Endothelial cell (in vitro differentiated cells): Measurements from ENCODE around the gene FKBP14. TPM values are rescaled to one million over a fixed set of nuclear protein-coding genes. Genes with fewer than 3 reads are reported as not detected.

ENCODE experiments used
- DNase-seq: peaks from one replicate; pipeline ENCODE4 v3.0.0; 2021; ENCODE audit warnings: low spot score
- H3K27ac Mint-ChIP-seq: one replicate; pipeline ENCODE4 v1.8.0; 2021; ENCODE audit warnings: mixed read lengths, inconsistent platforms; ENCODE audit not compliant: unreplicated experiment
- H3K27me3 Mint-ChIP-seq: one replicate; pipeline ENCODE4 v1.8.0; 2021; ENCODE audit warnings: mild to moderate bottlenecking, moderate library complexity, mixed read lengths, inconsistent platforms; ENCODE audit not compliant: unreplicated experiment
- H3K36me3 Mint-ChIP-seq: one replicate; pipeline ENCODE4 v1.8.0; 2021; ENCODE audit warnings: mild to moderate bottlenecking, low read depth, mixed read lengths, inconsistent platforms; ENCODE audit not compliant: unreplicated experiment
- H3K4me1 Mint-ChIP-seq: one replicate; pipeline ENCODE4 v1.8.0; 2021; ENCODE audit warnings: mild to moderate bottlenecking, mixed read lengths, inconsistent platforms; ENCODE audit not compliant: unreplicated experiment
- H3K4me3 Mint-ChIP-seq: one replicate; pipeline ENCODE4 v1.8.0; 2021; ENCODE audit warnings: mild to moderate bottlenecking, mixed read lengths, inconsistent platforms; ENCODE audit not compliant: unreplicated experiment
- H3K9me3 Mint-ChIP-seq: one replicate; pipeline ENCODE4 v1.8.0; 2021; ENCODE audit warnings: mixed read lengths, inconsistent platforms; ENCODE audit not compliant: unreplicated experiment
- total RNA-seq: library from RNA; stranded (reverse); fragmentation: NEBNext Ultra II Directional; extraction: Animal tissue kit (Norgen Biotek cat#: 25700); gene quantifications from one replicate; pipeline ENCODE4 v1.2.1, GENCODE V29; 2021; ENCODE audit not compliant: unreplicated experiment
- TF ChIP-seq, protein P1 (sequence below): fragments of 200-600 bp; sonication (generic); IDR thresholded peaks from one replicate; pipeline ENCODE4 v1.5.0; 2021; ENCODE audit warnings: antibody characterized with exemption; ENCODE audit not compliant: unreplicated experiment

The FKBP14 gene
- total RNA-seq, 1 donor from 2014 or later: 15.1 TPM

DNA sequence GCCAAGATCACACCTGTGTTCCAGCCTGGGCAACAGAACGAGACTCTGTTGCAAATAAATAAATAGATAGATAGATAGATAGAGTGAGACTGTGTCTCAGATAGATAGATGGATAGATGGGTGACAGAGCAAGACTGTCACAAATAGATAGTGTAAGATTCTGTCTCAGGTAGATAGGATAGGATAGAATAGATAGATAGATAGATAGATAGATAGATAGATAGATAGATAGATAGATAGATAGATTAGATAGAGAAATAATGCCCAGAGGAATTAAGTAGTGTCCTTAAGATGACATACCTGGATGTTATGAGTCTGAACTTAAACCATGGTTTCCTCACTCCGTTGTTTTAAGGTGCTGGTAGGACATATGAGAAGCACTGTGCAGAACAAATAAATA, 9.7 kb upstream of the FKBP14 start:
- Mint-ChIP-seq H3K4me3 (no peak overlapping the region), H3K27me3 (no peaks in the 10 kb centered on the region), H3K36me3 (no peaks in the 10 kb centered on the region), H3K27ac (no peak overlapping the region), H3K4me1 (peaks cover 23% of the 10 kb centered on the region), H3K9me3 (no peaks in the 10 kb centered on the region)
- DNase-seq: no peak
- TF ChIP-seq, protein P1, sequence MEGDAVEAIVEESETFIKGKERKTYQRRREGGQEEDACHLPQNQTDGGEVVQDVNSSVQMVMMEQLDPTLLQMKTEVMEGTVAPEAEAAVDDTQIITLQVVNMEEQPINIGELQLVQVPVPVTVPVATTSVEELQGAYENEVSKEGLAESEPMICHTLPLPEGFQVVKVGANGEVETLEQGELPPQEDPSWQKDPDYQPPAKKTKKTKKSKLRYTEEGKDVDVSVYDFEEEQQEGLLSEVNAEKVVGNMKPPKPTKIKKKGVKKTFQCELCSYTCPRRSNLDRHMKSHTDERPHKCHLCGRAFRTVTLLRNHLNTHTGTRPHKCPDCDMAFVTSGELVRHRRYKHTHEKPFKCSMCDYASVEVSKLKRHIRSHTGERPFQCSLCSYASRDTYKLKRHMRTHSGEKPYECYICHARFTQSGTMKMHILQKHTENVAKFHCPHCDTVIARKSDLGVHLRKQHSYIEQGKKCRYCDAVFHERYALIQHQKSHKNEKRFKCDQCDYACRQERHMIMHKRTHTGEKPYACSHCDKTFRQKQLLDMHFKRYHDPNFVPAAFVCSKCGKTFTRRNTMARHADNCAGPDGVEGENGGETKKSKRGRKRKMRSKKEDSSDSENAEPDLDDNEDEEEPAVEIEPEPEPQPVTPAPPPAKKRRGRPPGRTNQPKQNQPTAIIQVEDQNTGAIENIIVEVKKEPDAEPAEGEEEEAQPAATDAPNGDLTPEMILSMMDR: no peak

DNA sequence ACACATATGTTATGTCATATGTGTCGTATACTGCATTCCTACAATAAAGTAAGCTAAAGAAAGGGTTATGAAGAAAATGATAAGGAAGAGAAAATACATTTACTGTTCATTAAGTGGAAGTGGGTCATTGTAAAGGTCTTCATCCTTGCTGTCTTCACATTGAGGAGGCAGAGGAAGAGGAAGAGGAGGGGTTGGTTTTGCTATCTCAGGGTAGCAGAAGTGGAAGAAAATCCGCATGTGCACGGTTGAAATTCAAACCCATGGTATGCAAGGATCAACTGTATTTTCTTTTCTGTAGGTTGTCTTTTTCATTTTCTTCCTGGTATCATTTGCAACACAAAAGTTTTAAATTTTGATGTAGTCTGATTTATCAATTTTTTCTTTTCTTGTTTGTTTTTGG, 8.0 kb upstream of the FKBP14 start:
- H3K4me3 Mint-ChIP-seq: no peak overlapping the region
- DNase-seq: no peak
- H3K36me3 Mint-ChIP-seq: no peaks in the 10 kb centered on the region
- peaks cover 15% of the 10 kb centered on the region for H3K4me1 Mint-ChIP-seq
- no peaks in the 10 kb centered on the region for H3K27me3 Mint-ChIP-seq
- TF ChIP-seq, protein P1: no peak
- H3K9me3 Mint-ChIP-seq: no peaks in the 10 kb centered on the region
- no peak overlapping the region for H3K27ac Mint-ChIP-seq

DNA sequence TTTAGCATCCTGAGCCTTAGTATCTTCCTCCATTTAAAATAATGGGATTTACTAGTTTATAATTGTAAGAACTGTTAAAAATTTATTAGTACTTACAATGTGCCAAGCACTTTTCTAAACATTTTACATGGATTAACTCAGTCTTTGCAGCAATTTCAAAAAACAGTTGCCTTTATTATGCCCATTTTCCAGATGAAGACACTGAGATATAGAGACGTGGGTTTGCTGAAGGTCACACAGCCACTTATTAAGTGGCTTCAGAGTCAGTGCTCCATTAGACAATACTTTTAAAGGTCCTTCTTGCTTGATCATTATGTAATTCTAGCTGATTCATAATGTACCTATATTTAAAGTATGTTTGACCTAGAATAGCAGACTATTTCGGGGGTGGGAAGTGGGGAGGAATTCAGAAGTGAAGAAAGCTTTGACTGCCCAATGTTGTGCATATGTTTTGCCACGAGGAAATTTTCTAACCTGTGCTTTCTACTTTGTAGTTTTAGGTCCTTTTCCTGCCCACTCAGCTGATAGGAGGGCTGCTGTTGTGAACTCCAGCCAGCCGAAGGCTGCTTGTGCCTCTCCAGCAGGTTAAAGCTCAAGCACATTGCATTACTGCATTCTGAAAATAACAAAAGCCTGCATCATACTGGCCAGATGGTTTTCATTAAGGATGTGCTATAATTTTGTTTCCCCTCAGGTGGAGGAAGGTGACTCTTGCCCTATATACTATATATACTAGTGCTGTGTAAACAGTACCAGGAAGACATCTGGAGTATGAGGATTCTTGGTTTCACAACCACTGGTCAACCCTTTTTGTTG, 6.0 kb upstream of the FKBP14 start:
- Mint-ChIP-seq H3K9me3 (no peaks in the 10 kb centered on the region), H3K27me3 (no peaks in the 10 kb centered on the region)

DNA sequence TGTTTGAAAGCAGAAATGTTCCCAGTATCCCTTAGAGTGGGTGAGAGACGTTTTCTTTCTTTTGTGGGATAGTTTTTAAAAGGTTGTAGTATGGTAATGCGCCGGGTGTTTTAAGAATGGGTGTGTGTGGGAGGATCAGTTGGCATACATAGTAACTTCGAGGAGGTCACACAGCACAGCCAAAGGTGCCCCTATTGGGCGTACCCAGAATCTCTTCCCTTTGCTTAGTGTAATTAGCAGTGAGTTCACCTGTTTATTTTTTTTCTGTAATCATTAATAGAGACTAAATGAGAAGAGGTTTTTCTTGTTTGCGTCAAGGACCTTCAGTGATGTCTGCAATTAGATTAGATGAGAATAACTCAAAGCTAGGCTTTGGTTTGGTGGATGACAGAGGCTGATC, 3.2 kb upstream of the FKBP14 start:
- DNase-seq: no peak
- no peak overlapping the region for H3K27ac Mint-ChIP-seq

More for the DNA sequence above, 6.0 kb upstream of the FKBP14 start:
- Mint-ChIP-seq H3K27ac (no peak overlapping the region), H3K36me3 (no peaks in the 10 kb centered on the region), H3K4me3 (no peak overlapping the region), H3K4me1 (peaks cover 19% of the 10 kb centered on the region)
- no peak for DNase-seq
- TF ChIP-seq, protein P1: no peak

More for the DNA sequence above, 3.2 kb upstream of the FKBP14 start:
- no peaks in the 10 kb centered on the region for H3K9me3 Mint-ChIP-seq
- peaks cover 33% of the 10 kb centered on the region for H3K4me1 Mint-ChIP-seq
- TF ChIP-seq, protein P1: no peak
- no peaks in the 10 kb centered on the region for H3K36me3 Mint-ChIP-seq
- H3K27me3 Mint-ChIP-seq: no peaks in the 10 kb centered on the region
- no peak overlapping the region for H3K4me3 Mint-ChIP-seq
